WTC11 (cell line): ENCODE data around the gene UROC1. TPM values are rescaled to one million over a fixed set of nuclear protein-coding genes. Genes with fewer than 3 reads are reported as not detected.

Source experiments
- ATAC-seq: fragments of 200-7000 bp; cut with Tn5 transposase; 2 replicates; pipeline ENCODE4 v1.10.0; 2021; ENCODE audit warnings: mild to moderate bottlenecking, moderate library complexity
- CTCF ChIA-PET: fragments of 300-600 bp; sonication (Branson Sonifier 250); formaldehyde crosslinking; loops from one replicate; lab custom pipeline; 2021; ENCODE audit warnings: antibody characterized with exemption; lab: Charles Lee
- POLR2A ChIA-PET: fragments of 350-600 bp; sonication (Branson Sonifier 250); formaldehyde crosslinking; loops from one replicate; lab custom pipeline; 2021; ENCODE audit warnings: antibody characterized with exemption; lab: Charles Lee
- DNase-seq: peaks from one replicate; pipeline ENCODE4 v3.0.0; 2021; ENCODE audit warnings: low spot score
- H3K27ac Mint-ChIP-seq: 2 replicates; pipeline ENCODE4 v1.8.0; 2021; ENCODE audit warnings: mixed read lengths
- H3K27me3 Mint-ChIP-seq: 2 replicates; pipeline ENCODE4 v1.8.0; 2021; ENCODE audit warnings: low read depth, mild to moderate bottlenecking, moderate library complexity, mixed read lengths
- H3K36me3 Mint-ChIP-seq: 2 replicates; pipeline ENCODE4 v1.8.0; 2021; ENCODE audit warnings: mixed read lengths
- H3K4me1 Mint-ChIP-seq: 2 replicates; pipeline ENCODE4 v1.8.0; 2022; ENCODE audit warnings: mixed read lengths
- H3K4me3 Mint-ChIP-seq: 2 replicates; pipeline ENCODE4 v1.8.0; 2021; ENCODE audit warnings: mild to moderate bottlenecking, moderate library complexity, mixed read lengths
- H3K9me3 Mint-ChIP-seq: 2 replicates; pipeline ENCODE4 v1.8.0; 2021; ENCODE audit warnings: mixed read lengths
- E2F4 ChIP-seq: sonication (generic); formaldehyde crosslinking; IDR thresholded peaks from 2 replicates; pipeline ENCODE4 v1.8.1; 2022; ENCODE audit warnings: low read depth, mild to moderate bottlenecking, moderate library complexity, missing genetic modification reagents, borderline replicate concordance
- E2F5 ChIP-seq: sonication (generic); formaldehyde crosslinking; IDR thresholded peaks from 2 replicates; pipeline ENCODE4 v1.8.1; 2022; ENCODE audit warnings: mild to moderate bottlenecking, moderate library complexity, missing genetic modification reagents
- ERG ChIP-seq: fragments of 250-450 bp; sonication (Bioruptor Pico); IDR thresholded peaks from 2 replicates; pipeline ENCODE4 v1.8.0; 2021; ENCODE audit warnings: mild to moderate bottlenecking
- ESRRA ChIP-seq: sonication (generic); formaldehyde crosslinking; IDR thresholded peaks from 2 replicates; pipeline ENCODE4 v1.8.1; 2022; ENCODE audit warnings: mild to moderate bottlenecking, missing genetic modification reagents, borderline replicate concordance
- FOXJ3 ChIP-seq: sonication (generic); formaldehyde crosslinking; IDR thresholded peaks from 2 replicates; pipeline ENCODE4 v1.9.0; 2021; ENCODE audit warnings: missing genetic modification reagents, mild to moderate bottlenecking, borderline replicate concordance
- FOXP4 ChIP-seq: sonication (generic); formaldehyde crosslinking; IDR thresholded peaks from 2 replicates; pipeline ENCODE4 v1.8.0; 2022; ENCODE audit warnings: mild to moderate bottlenecking, missing genetic modification reagents
- HMGA2 ChIP-seq: fragments of 250-450 bp; sonication (Bioruptor Pico); IDR thresholded peaks from 2 replicates; pipeline ENCODE4 v1.4.0; 2021; ENCODE audit warnings: mild to moderate bottlenecking, moderate library complexity
- IRF1 ChIP-seq: sonication (generic); formaldehyde crosslinking; IDR thresholded peaks from 2 replicates; pipeline ENCODE4 v1.8.0; 2023; ENCODE audit warnings: missing genetic modification reagents
- NR1H2 ChIP-seq: sonication (generic); formaldehyde crosslinking; IDR thresholded peaks from 2 replicates; pipeline ENCODE4 v1.9.0; 2021; ENCODE audit warnings: mild to moderate bottlenecking, moderate library complexity, missing genetic modification reagents
- RELA ChIP-seq: sonication (generic); formaldehyde crosslinking; IDR thresholded peaks from 2 replicates; pipeline ENCODE4 v1.8.1; 2022; ENCODE audit warnings: missing genetic modification reagents, mild to moderate bottlenecking, borderline replicate concordance
- SMAD3 ChIP-seq: sonication (generic); formaldehyde crosslinking; IDR thresholded peaks from 2 replicates; pipeline ENCODE4 v1.8.0; 2022; ENCODE audit warnings: missing genetic modification reagents, mild to moderate bottlenecking, borderline replicate concordance
- SMAD4 ChIP-seq: sonication (generic); formaldehyde crosslinking; IDR thresholded peaks from 2 replicates; pipeline ENCODE4 v1.8.0; 2022; ENCODE audit warnings: mild to moderate bottlenecking, missing genetic modification reagents
- STAT6 ChIP-seq: sonication (generic); formaldehyde crosslinking; conservative IDR thresholded peaks from 2 replicates; pipeline ENCODE4 v1.8.1; 2023; ENCODE audit warnings: mild to moderate bottlenecking, low read depth, missing genetic modification reagents, moderate library complexity
- ZBTB21 ChIP-seq: sonication (generic); formaldehyde crosslinking; IDR thresholded peaks from 2 replicates; pipeline ENCODE4 v1.8.1; 2023; ENCODE audit warnings: mild to moderate bottlenecking, missing genetic modification reagents, borderline replicate concordance
- ZBTB43 ChIP-seq: sonication (generic); formaldehyde crosslinking; IDR thresholded peaks from 2 replicates; pipeline ENCODE4 v1.8.1; 2023; ENCODE audit warnings: mild to moderate bottlenecking, missing genetic modification reagents
- ZNF232 ChIP-seq: sonication (generic); formaldehyde crosslinking; IDR thresholded peaks from 2 replicates; pipeline ENCODE4 v1.8.0; 2022; ENCODE audit warnings: mild to moderate bottlenecking, missing genetic modification reagents
- ZNF425 ChIP-seq: fragments of 250-450 bp; sonication (Bioruptor Pico); conservative IDR thresholded peaks from 2 replicates; pipeline ENCODE4 v1.9.0; 2021; ENCODE audit warnings: mild to moderate bottlenecking
- total RNA-seq: library from RNA; stranded (reverse); gene quantifications from 3 replicates; pipeline ENCODE4 v1.2.3, GENCODE V29; 2021

UROC1 gene
- total RNA-seq, 1 experiment from 2014 or later: not detected

- no peak for TF ChIP-seq FOXJ3 (CRISPR knock-in tag)
- no peak for TF ChIP-seq RELA (CRISPR knock-in tag)
- TF ChIP-seq ZNF232 (CRISPR knock-in tag): no peak
- TF ChIP-seq IRF1: no peak
- no peak for TF ChIP-seq STAT6 (CRISPR knock-in tag)
- TF ChIP-seq ERG (CRISPR knock-in tag): no peak
Measured at GRCh38 chr3:126498461-126498860, 19.1 kb downstream of the UROC1 start (continued).

- ATAC-seq (no peak), DNase-seq (no peak)
- Mint-ChIP-seq H3K27ac (no peak overlapping the region), H3K9me3 (no peaks in the 10 kb centered on the region), H3K4me1 (peaks cover 11% of the 10 kb centered on the region), H3K4me3 (no peak overlapping the region), H3K36me3 (no peaks in the 10 kb centered on the region), H3K27me3 (no peaks in the 10 kb centered on the region)
- TF ChIP-seq FOXP4: no peak
- TF ChIP-seq E2F4 (CRISPR knock-in tag): no peak
- no peak for TF ChIP-seq ZBTB43
- TF ChIP-seq ZNF425 (CRISPR knock-in tag): no peak
- TF ChIP-seq HMGA2 (CRISPR knock-in tag): no peak
- no peak for TF ChIP-seq E2F5 (CRISPR knock-in tag)
- no peak for TF ChIP-seq ESRRA
- no peak for TF ChIP-seq ZBTB21
- TF ChIP-seq SMAD4 (CRISPR knock-in tag): no peak
- no peak for TF ChIP-seq NR1H2
- no peak for TF ChIP-seq SMAD3
- POLR2A ChIA-PET: interaction anchor here (0.6 kb wide), 1 partner anchor 590 kb away, joined by 3 read pairs; no protein-coding TSS in a partner anchor
- CTCF ChIA-PET: interaction anchor here (1.0 to 1.2 kb wide), 3 partner anchors 12 to 485 kb away, joined by 3 to 5 read pairs (median 3); partner anchors contain the start of gene PLXNA1
Measured at GRCh38 chr3:126497956-126498355, 19.6 kb downstream of the UROC1 start.
